ENCODE measurements around the gene DNAJC4. TPM values are rescaled to one million over a fixed set of nuclear protein-coding genes. Genes with fewer than 3 reads are reported as not detected.
A peak's percentile ranks its signal among the peaks of the same experiment; 100 is the strongest.

DNAJC4 gene
- total RNA-seq, 1 experiment from 2014 or later = 24.2 TPM

DNA sequence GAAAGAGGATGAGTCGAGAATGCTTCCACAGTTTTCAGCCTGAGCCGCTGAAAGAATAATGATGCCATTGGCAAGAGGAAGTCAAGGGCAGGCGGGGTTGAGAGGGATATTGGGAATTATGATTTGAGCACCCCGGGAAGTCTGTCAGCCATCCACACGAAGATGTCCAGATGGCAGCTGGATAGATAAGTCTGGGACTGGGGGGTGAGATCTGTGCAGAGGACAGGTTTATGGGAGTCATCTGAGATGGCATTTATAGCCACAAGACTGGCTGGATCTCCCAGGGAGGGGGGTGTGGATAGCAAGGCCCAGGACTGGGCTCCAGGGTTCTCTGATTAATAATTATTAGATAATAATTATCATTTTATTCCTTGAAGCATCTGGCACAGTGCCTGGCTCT lies 49.5 kb upstream of the DNAJC4 start:
- Histone ChIP-seq H2BK5ac (ENCODE audit: insufficient read length, low read length) (no peak overlapping the region), H3K9ac (ENCODE audit: extremely low read depth, insufficient read length, low read length) (no peak overlapping the region)
- peaks cover 18 to 31% (median 24%) of the 10 kb centered on the region in 3 experiments for H3K36me3 Mint-ChIP-seq (ENCODE audit: insufficient read depth in 1 of 3, low read depth in 3 of 3)

More for the DNA sequence above, 49.5 kb upstream of the DNAJC4 start:
- TF ChIP-seq, protein P1, sequence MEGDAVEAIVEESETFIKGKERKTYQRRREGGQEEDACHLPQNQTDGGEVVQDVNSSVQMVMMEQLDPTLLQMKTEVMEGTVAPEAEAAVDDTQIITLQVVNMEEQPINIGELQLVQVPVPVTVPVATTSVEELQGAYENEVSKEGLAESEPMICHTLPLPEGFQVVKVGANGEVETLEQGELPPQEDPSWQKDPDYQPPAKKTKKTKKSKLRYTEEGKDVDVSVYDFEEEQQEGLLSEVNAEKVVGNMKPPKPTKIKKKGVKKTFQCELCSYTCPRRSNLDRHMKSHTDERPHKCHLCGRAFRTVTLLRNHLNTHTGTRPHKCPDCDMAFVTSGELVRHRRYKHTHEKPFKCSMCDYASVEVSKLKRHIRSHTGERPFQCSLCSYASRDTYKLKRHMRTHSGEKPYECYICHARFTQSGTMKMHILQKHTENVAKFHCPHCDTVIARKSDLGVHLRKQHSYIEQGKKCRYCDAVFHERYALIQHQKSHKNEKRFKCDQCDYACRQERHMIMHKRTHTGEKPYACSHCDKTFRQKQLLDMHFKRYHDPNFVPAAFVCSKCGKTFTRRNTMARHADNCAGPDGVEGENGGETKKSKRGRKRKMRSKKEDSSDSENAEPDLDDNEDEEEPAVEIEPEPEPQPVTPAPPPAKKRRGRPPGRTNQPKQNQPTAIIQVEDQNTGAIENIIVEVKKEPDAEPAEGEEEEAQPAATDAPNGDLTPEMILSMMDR (conservative IDR thresholded peaks at IDR 0.05) = no peak
- H3K79me1 ChIP-seq (ENCODE audit: insufficient read depth, low read depth, low read length, poor library complexity, severe bottlenecking) = no peaks in the 10 kb centered on the region
- no peak overlapping the region for H4K5ac ChIP-seq (ENCODE audit: insufficient read length, low read depth, low read length)
- DNase-seq = no peak
- H2BK12ac ChIP-seq (ENCODE audit: insufficient read length, low read depth, low read length) = no peak overlapping the region
- H3K9me3 Mint-ChIP-seq = peaks cover 0 to 2% of the 10 kb centered on the region in 2 experiments; a peak in 2 of 5 replicates
- peaks cover 24 to 26% of the 10 kb centered on the region in 2 experiments for H3K4me1 Mint-ChIP-seq
- no peak overlapping the region for H2AK5ac ChIP-seq (ENCODE audit: insufficient read length, low read length)
- no peak overlapping the region for H2AFZ ChIP-seq (ENCODE audit: low read length)
- no peak overlapping the region for H3K14ac ChIP-seq (ENCODE audit: insufficient read depth, low read length)
- no peak overlapping the region for H4K8ac ChIP-seq (replicated peaks; ENCODE audit: insufficient read length, low read depth, low read length)
- H3K4me3 Mint-ChIP-seq = peak overlapping the region in 1 of 2 experiments; percentile 60; a peak in 2 of 5 replicates
- H3K27me3 ChIP-seq (ENCODE audit: insufficient read depth, low read length) = no peaks in the 10 kb centered on the region; the same call in 1 of the 2 replicates
- peaks cover 8% of the 10 kb centered on the region for H3K23me2 ChIP-seq (ENCODE audit: insufficient read length, low read depth, low read length, poor library complexity, severe bottlenecking)
- H3T11ph ChIP-seq (ENCODE audit: low read length) = no peak overlapping the region
- H3K4me2 ChIP-seq (ENCODE audit: insufficient read depth, insufficient read length, low read length) = no peak overlapping the region
- H4K91ac ChIP-seq (ENCODE audit: insufficient read length, low read depth, low read length) = no peak overlapping the region
- H2BK20ac ChIP-seq (ENCODE audit: low read depth, low read length, poor library complexity, severe bottlenecking) = no peak overlapping the region
- H3K4me1 ChIP-seq (ENCODE audit: insufficient read depth, low read length) = peaks cover 4% of the 10 kb centered on the region; the same call in 1 of the 2 replicates
- no peak overlapping the region for H3K18ac ChIP-seq (ENCODE audit: insufficient read length, low read depth, low read length)
- H3K4ac ChIP-seq (ENCODE audit: low read depth, low read length) = no peak overlapping the region
- H2BK15ac ChIP-seq (ENCODE audit: low read depth, low read length) = no peak overlapping the region
- no CpG with 5 or more reads among the region's 5 CpGs for WGBS (ENCODE audit: extremely low coverage, insufficient read length, low lambda C conversion rate)
- no peak overlapping the region for H3K56ac ChIP-seq (ENCODE audit: insufficient read length, low read depth, low read length)
- H4K20me1 ChIP-seq (ENCODE audit: control insufficient read depth, insufficient read depth, insufficient read length) = peaks cover 3% of the 10 kb centered on the region
- no peak overlapping the region for H3K27ac ChIP-seq (ENCODE audit: insufficient read length, low read depth, low read length)
- H3K79me2 ChIP-seq (ENCODE audit: insufficient read depth, low read length) = no peaks in the 10 kb centered on the region
- H3K27ac Mint-ChIP-seq = no peak overlapping the region
- H3K23ac ChIP-seq (ENCODE audit: insufficient read length, low read depth, low read length) = no peak overlapping the region
- H3K27me3 Mint-ChIP-seq (ENCODE audit: low read depth) = no peaks in the 10 kb centered on the region; the same call in 1 of the 2 replicates
- no peaks in the 10 kb centered on the region for H3K9me3 ChIP-seq (ENCODE audit: control insufficient read depth, low read depth, low read length)
- no peak overlapping the region for H2BK120ac ChIP-seq (ENCODE audit: low read depth, low read length, poor library complexity, severe bottlenecking)

Data from H9 (cell line).